ENCODE measurements around the gene COL20A1. TPM values are rescaled to one million over a fixed set of nuclear protein-coding genes. Genes with fewer than 3 reads are reported as not detected.
A peak's percentile ranks its signal among the peaks of the same experiment; 100 is the strongest.
"Not testable (repeated sequence)": the region's sequence is repeated elsewhere in the genome, so short reads cannot be mapped to it uniquely, and the experiment has no call there.

COL20A1 gene
- total and polyA plus RNA-seq, 2 donors from 2014 or later: 0.58 TPM; not detected in 1

GRCh38 chr20:63335711-63336110 is 42.7 kb downstream of the COL20A1 start:
- DNase-seq (peak in 2 of 5 donors; percentile 60 to 70), FAIRE-seq (no peak)
- no peaks in the 10 kb centered on the region for H3K27me3 ChIP-seq (ENCODE audit: control insufficient read depth, insufficient read depth, low read length)
- no peaks in the 10 kb centered on the region for H3K36me3 ChIP-seq (ENCODE audit: control insufficient read depth in 2 of 3, insufficient read depth in 3 of 3, low read length in 3 of 3)
- peaks cover 0 to 3% (median 2%) of the 10 kb centered on the region in 3 donors for H3K9me3 ChIP-seq (ENCODE audit: control insufficient read depth in 2 of 3, insufficient read depth in 1 of 3, low read length in 3 of 3)
- no peak overlapping the region for H3K27ac ChIP-seq (ENCODE audit: low read depth in 2 of 2, low read length in 2 of 2)
- H3K4me3 ChIP-seq (ENCODE audit: low read length in 3 of 3): no peak overlapping the region
- H3K9ac ChIP-seq (ENCODE audit: low read length in 3 of 3): no peak overlapping the region
- TF ChIP-seq, protein P1, sequence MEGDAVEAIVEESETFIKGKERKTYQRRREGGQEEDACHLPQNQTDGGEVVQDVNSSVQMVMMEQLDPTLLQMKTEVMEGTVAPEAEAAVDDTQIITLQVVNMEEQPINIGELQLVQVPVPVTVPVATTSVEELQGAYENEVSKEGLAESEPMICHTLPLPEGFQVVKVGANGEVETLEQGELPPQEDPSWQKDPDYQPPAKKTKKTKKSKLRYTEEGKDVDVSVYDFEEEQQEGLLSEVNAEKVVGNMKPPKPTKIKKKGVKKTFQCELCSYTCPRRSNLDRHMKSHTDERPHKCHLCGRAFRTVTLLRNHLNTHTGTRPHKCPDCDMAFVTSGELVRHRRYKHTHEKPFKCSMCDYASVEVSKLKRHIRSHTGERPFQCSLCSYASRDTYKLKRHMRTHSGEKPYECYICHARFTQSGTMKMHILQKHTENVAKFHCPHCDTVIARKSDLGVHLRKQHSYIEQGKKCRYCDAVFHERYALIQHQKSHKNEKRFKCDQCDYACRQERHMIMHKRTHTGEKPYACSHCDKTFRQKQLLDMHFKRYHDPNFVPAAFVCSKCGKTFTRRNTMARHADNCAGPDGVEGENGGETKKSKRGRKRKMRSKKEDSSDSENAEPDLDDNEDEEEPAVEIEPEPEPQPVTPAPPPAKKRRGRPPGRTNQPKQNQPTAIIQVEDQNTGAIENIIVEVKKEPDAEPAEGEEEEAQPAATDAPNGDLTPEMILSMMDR (IDR thresholded peaks at IDR 0.05; ENCODE audit: borderline replicate concordance, extremely low read depth, insufficient read depth): no peak
- intact Hi-C loops (cut with DNase I): no loop called here
- peaks cover 0 to 5% (median 0%) of the 10 kb centered on the region in 3 donors for H3K4me1 ChIP-seq (ENCODE audit: control insufficient read depth in 2 of 3, insufficient read depth in 2 of 3, low read depth in 1 of 3, low read length in 3 of 3)

DNA sequence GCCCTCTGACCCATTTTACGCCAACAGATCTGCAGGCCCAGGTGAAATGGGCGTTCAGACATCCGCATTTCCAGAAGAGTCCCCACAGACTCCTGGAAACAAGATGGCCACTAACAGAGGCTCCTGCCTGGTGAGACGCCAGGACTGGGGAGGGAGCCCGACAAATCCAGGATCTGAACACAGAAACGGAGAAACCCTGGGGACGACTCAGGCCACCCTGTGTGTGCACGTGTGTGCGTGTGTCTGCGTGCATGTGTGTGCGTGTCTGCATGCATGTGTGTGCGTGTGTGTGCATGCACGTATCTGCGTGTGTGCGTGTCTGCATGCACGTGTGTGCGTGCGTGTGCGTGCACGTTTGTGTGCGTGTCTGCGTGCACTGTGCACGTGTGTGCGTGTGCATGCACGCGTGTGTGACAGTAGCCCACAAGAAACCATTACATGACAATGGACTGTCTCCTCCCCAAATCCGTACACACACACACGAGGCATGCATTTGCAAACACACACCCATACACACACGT is 43.3 kb downstream of the COL20A1 start:
- TF ChIP-seq, protein P1 (IDR thresholded peaks at IDR 0.05; ENCODE audit: borderline replicate concordance, extremely low read depth, insufficient read depth): no peak
- Histone ChIP-seq H3K9ac (ENCODE audit: low read length in 3 of 3) (no peak overlapping the region), H3K27ac (ENCODE audit: low read depth in 2 of 2, low read length in 2 of 2) (no peak overlapping the region), H3K36me3 (ENCODE audit: control insufficient read depth in 2 of 3, insufficient read depth in 3 of 3, low read length in 3 of 3) (no peaks in the 10 kb centered on the region), H3K4me3 (ENCODE audit: low read length in 3 of 3) (no peak overlapping the region), H3K27me3 (ENCODE audit: control insufficient read depth, insufficient read depth, low read length) (no peaks in the 10 kb centered on the region), H3K4me1 (ENCODE audit: control insufficient read depth in 2 of 3, insufficient read depth in 2 of 3, low read depth in 1 of 3, low read length in 3 of 3) (peaks cover 0 to 5% (median 0%) of the 10 kb centered on the region in 3 donors), H3K9me3 (ENCODE audit: control insufficient read depth in 2 of 3, insufficient read depth in 1 of 3, low read length in 3 of 3) (peaks cover 0 to 3% (median 2%) of the 10 kb centered on the region in 3 donors)
- DNase-seq (peak in 1 of 5 donors; percentile 31), FAIRE-seq (no peak)
- intact Hi-C loops (cut with DNase I): no loop called here

GRCh38 chr20:63337786-63338420 is 44.9 kb downstream of the COL20A1 start:
- Histone ChIP-seq H3K4me1 (ENCODE audit: control insufficient read depth in 2 of 3, insufficient read depth in 2 of 3, low read depth in 1 of 3, low read length in 3 of 3) (peaks cover 0 to 5% (median 0%) of the 10 kb centered on the region in 3 donors), H3K27ac (ENCODE audit: low read depth in 2 of 2, low read length in 2 of 2) (no peak overlapping the region), H3K27me3 (ENCODE audit: control insufficient read depth, insufficient read depth, low read length) (no peaks in the 10 kb centered on the region), H3K36me3 (ENCODE audit: control insufficient read depth in 2 of 3, insufficient read depth in 3 of 3, low read length in 3 of 3) (no peaks in the 10 kb centered on the region), H3K9ac (ENCODE audit: low read length in 3 of 3) (no peak overlapping the region), H3K4me3 (ENCODE audit: low read length in 3 of 3) (no peak overlapping the region), H3K9me3 (ENCODE audit: control insufficient read depth in 2 of 3, insufficient read depth in 1 of 3, low read length in 3 of 3) (no peaks in the 10 kb centered on the region)
- intact Hi-C loops (cut with DNase I): no loop called here
- no peak for FAIRE-seq
- peak in 1 of 5 donors; percentile 72 for DNase-seq
- TF ChIP-seq, protein P1 (IDR thresholded peaks at IDR 0.05; ENCODE audit: borderline replicate concordance, extremely low read depth, insufficient read depth): no peak

DNA sequence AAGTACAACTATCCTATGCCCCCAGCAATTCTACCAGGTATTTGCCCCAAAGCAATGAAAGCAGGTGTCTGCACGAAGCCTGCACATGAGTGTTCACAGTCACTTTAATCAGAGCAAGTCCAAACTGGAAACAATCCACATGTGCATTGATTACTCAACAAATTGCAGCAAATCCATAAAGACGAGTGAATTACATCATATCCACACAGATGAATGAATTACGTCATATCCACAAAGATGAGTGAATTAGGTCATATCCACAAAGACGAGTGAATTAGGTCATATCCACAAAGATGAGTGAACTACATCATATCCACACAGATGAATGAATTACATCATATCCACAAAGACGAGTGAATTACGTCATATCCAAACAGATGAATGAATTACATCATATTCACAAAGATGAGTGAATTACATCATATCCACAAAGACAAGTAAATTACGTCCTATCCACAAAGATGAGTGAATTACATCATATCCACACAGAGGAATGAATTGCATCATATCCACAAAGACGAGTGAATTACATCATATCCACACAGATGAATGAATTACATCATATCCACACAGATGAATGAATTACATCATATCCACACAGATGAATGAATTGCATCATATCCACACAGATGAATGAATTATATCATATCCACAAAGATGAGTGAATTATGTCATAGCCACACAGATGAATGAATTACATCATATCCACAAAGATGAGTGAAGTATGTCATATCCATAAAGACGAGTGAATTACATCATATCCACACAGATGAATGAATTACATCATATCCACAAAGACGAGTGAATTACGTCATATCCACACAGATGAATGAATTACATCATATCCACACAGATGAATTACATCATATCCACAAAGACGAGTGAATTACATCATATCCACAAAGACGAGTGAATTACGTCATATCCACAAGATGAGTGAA is 46.4 kb downstream of the COL20A1 start:
- H3K27ac ChIP-seq (ENCODE audit: low read depth in 2 of 2, low read length in 2 of 2); H3K4me3 ChIP-seq (ENCODE audit: low read length in 3 of 3); H3K4me1 ChIP-seq (ENCODE audit: control insufficient read depth in 2 of 3, insufficient read depth in 2 of 3, low read depth in 1 of 3, low read length in 3 of 3); intact Hi-C loops (cut with DNase I); DNase-seq; H3K9me3 ChIP-seq (ENCODE audit: control insufficient read depth in 2 of 3, insufficient read depth in 1 of 3, low read length in 3 of 3); H3K9ac ChIP-seq (ENCODE audit: low read length in 3 of 3); H3K36me3 ChIP-seq (ENCODE audit: control insufficient read depth in 2 of 3, insufficient read depth in 3 of 3, low read length in 3 of 3); H3K27me3 ChIP-seq (ENCODE audit: control insufficient read depth, insufficient read depth, low read length); FAIRE-seq: not testable (repeated sequence)

DNA sequence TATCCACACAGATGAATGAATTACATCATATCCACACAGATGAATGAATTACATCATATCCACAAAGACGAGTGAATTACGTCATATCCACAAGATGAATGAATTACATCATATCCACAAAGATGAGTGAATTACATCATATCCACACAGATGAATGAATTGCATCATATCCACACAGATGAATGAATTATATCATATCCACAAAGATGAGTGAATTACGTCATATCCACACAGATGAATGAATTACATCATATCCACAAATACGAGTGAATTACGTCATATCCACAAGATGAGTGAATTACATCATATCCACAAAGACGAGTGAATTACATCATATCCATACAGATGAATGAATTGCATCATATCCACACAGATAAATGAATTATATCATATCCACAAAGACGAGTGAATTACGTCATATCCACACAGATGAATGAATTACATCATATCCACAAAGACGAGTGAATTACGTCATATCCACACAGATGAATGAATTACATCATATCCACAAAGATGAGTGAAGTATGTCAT is 47.2 kb downstream of the COL20A1 start:
- H3K9me3 ChIP-seq (ENCODE audit: control insufficient read depth in 2 of 3, insufficient read depth in 1 of 3, low read length in 3 of 3); H3K27ac ChIP-seq (ENCODE audit: low read depth in 2 of 2, low read length in 2 of 2); FAIRE-seq; DNase-seq; H3K9ac ChIP-seq (ENCODE audit: low read length in 3 of 3); H3K36me3 ChIP-seq (ENCODE audit: control insufficient read depth in 2 of 3, insufficient read depth in 3 of 3, low read length in 3 of 3); intact Hi-C loops (cut with DNase I); H3K4me3 ChIP-seq (ENCODE audit: low read length in 3 of 3); H3K27me3 ChIP-seq (ENCODE audit: control insufficient read depth, insufficient read depth, low read length); H3K4me1 ChIP-seq (ENCODE audit: control insufficient read depth in 2 of 3, insufficient read depth in 2 of 3, low read depth in 1 of 3, low read length in 3 of 3): not testable (repeated sequence)
